Panc1 (cell line): ENCODE measurements around the gene MR1.

Experiments
- TF ChIP-seq, protein P1 (sequence below): fragments of 450-650 bp; IDR thresholded peaks from 2 replicates; pipeline ENCODE4 v1.5.1; 2017; ENCODE audit warnings: mild to moderate bottlenecking
- TF ChIP-seq, protein P2 (sequence below), 2 experiments: IDR thresholded peaks; 2 replicates each; pipeline ENCODE4 v1.6.1; 2011 to 2012; ENCODE audit warnings: low read depth in 2 of 2, control low read depth in 1 of 2, low read length in 1 of 2, mild to moderate bottlenecking in 1 of 2, moderate library complexity in 1 of 2; ENCODE audit not compliant: insufficient read depth in 1 of 2

DNA sequence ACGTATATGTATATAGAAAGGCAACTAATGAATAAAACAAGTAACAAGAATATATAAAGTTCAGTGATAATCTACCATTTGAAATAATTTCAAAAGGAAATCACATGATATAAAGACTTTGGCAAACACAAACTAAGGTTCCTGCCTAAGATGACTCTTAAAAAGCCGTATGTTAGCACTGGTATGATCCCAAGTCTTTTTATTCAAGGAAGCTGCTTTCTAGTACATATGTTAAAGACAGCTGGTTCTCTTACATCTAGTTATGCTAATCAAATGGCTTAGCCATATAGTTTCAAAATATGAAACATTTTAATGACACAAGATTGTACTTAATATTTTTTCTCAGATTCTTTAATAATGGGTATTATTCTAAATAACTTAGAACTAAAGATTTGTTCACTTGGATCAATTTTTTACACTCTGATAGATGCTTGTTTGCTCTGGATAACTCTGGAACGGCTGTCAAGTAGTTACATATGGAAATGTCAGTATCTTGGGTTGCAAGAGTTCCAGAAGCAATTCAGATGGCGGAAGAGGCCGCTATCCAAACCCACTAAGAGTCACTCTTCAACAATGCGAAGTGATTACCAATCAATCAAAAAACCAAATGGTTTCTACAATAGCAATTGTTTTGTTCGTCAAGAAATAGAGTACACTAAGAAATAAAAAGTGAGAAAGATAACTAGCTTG, 32.5 kb upstream of the MR1 start:
- TF ChIP-seq, protein P1, sequence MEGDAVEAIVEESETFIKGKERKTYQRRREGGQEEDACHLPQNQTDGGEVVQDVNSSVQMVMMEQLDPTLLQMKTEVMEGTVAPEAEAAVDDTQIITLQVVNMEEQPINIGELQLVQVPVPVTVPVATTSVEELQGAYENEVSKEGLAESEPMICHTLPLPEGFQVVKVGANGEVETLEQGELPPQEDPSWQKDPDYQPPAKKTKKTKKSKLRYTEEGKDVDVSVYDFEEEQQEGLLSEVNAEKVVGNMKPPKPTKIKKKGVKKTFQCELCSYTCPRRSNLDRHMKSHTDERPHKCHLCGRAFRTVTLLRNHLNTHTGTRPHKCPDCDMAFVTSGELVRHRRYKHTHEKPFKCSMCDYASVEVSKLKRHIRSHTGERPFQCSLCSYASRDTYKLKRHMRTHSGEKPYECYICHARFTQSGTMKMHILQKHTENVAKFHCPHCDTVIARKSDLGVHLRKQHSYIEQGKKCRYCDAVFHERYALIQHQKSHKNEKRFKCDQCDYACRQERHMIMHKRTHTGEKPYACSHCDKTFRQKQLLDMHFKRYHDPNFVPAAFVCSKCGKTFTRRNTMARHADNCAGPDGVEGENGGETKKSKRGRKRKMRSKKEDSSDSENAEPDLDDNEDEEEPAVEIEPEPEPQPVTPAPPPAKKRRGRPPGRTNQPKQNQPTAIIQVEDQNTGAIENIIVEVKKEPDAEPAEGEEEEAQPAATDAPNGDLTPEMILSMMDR: no peak
- TF ChIP-seq, protein P2, sequence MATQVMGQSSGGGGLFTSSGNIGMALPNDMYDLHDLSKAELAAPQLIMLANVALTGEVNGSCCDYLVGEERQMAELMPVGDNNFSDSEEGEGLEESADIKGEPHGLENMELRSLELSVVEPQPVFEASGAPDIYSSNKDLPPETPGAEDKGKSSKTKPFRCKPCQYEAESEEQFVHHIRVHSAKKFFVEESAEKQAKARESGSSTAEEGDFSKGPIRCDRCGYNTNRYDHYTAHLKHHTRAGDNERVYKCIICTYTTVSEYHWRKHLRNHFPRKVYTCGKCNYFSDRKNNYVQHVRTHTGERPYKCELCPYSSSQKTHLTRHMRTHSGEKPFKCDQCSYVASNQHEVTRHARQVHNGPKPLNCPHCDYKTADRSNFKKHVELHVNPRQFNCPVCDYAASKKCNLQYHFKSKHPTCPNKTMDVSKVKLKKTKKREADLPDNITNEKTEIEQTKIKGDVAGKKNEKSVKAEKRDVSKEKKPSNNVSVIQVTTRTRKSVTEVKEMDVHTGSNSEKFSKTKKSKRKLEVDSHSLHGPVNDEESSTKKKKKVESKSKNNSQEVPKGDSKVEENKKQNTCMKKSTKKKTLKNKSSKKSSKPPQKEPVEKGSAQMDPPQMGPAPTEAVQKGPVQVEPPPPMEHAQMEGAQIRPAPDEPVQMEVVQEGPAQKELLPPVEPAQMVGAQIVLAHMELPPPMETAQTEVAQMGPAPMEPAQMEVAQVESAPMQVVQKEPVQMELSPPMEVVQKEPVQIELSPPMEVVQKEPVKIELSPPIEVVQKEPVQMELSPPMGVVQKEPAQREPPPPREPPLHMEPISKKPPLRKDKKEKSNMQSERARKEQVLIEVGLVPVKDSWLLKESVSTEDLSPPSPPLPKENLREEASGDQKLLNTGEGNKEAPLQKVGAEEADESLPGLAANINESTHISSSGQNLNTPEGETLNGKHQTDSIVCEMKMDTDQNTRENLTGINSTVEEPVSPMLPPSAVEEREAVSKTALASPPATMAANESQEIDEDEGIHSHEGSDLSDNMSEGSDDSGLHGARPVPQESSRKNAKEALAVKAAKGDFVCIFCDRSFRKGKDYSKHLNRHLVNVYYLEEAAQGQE (IDR thresholded peaks at IDR 0.05; ENCODE audit: insufficient read depth in 1 of 2, low read depth in 2 of 2, low read length in 1 of 2): no peak
